DOHH2 (cell line): Measurements from ENCODE around the gene MYOF.

Source experiments
- CTCF ChIP-seq: fragments of 200-600 bp; sonication (generic); IDR thresholded peaks from one replicate; pipeline ENCODE4 v1.5.1; 2014; ENCODE audit warnings: antibody characterized with exemption, mild to moderate bottlenecking, low read depth, low read length; ENCODE audit not compliant: poor library complexity, severe bottlenecking
- EZH2phosphoT487 ChIP-seq: fragments of 200-600 bp; sonication (generic); IDR thresholded peaks from 2 replicates; pipeline ENCODE4 v1.6.1; 2017; ENCODE audit warnings: borderline replicate concordance, mild to moderate bottlenecking, antibody characterized with exemption, low read length, moderate library complexity, mixed read lengths

- TF ChIP-seq CTCF = no peak
- TF ChIP-seq EZH2phosphoT487 = no peak
These were observed 25.7 kb downstream of the MYOF start for GRCh38 chr10:93456480-93456879.
